Liver (tissue), 9 donors: ENCODE measurements around the gene PTH1R. TPM values are rescaled to one million over a fixed set of nuclear protein-coding genes. Genes with fewer than 3 reads are reported as not detected.

Experiments
- DNase-seq: peaks from one replicate; pipeline ENCODE4 v3.0.0-alpha.2; 2017; ENCODE audit warnings: low spot score
- H3K27ac ChIP-seq, 2 donors: one replicate each; pipeline ENCODE4 v1.7.0; 2013; ENCODE audit warnings: inconsistent platforms in 2 of 2, low read length in 2 of 2, control low read depth in 1 of 2, low read depth in 1 of 2, mild to moderate bottlenecking in 1 of 2
- H3K27me3 ChIP-seq, 4 donors: one replicate each; pipeline versions ENCODE4 v1.6.1 to v1.7.0; 2013; ENCODE audit warnings: low read length in 3 of 4, inconsistent platforms in 1 of 4, mild to moderate bottlenecking in 1 of 4, moderate library complexity in 1 of 4; ENCODE audit not compliant: control insufficient read depth in 4 of 4, insufficient read depth in 4 of 4
- H3K36me3 ChIP-seq, 4 donors: one replicate each; pipeline versions ENCODE4 v1.6.1 to v1.7.0; 2013; ENCODE audit warnings: low read length in 3 of 4, mild to moderate bottlenecking in 3 of 4, low read depth in 1 of 4, moderate library complexity in 1 of 4; ENCODE audit not compliant: control insufficient read depth in 4 of 4, insufficient read depth in 3 of 4
- H3K4me1 ChIP-seq, 4 donors: one replicate each; pipeline versions ENCODE4 v1.6.1 to v1.7.0; 2013; ENCODE audit warnings: low read length in 3 of 4, mild to moderate bottlenecking in 3 of 4, moderate library complexity in 1 of 4; ENCODE audit not compliant: control insufficient read depth in 4 of 4, insufficient read depth in 4 of 4
- H3K4me3 ChIP-seq, 3 donors: one replicate each; pipeline versions ENCODE4 v1.6.1 to v1.7.0; 2013; ENCODE audit warnings: low read length in 3 of 3, control low read depth in 1 of 3, low read depth in 1 of 3, mild to moderate bottlenecking in 1 of 3
- H3K9ac ChIP-seq, 2 donors: one replicate each; pipeline ENCODE4 v1.7.0; 2013; ENCODE audit warnings: low read length in 2 of 2, mild to moderate bottlenecking in 2 of 2, moderate library complexity in 2 of 2, control low read depth in 1 of 2, low read depth in 1 of 2
- H3K9me3 ChIP-seq, 4 donors: one replicate each; pipeline versions ENCODE4 v1.6.1 to v1.7.0; 2013; ENCODE audit warnings: low read length in 3 of 4; ENCODE audit not compliant: control insufficient read depth in 4 of 4
- ATF3 ChIP-seq: IDR thresholded peaks from 2 replicates; pipeline ENCODE4 v1.6.1; 2016; ENCODE audit warnings: antibody characterized with exemption
- CTCF ChIP-seq: fragments of 150-350 bp; IDR thresholded peaks from 2 replicates; pipeline ENCODE4 v1.5.1; 2017; ENCODE audit warnings: improper control_type of control experiment, low read depth, low read length; ENCODE audit not compliant: missing input control
- EGR1 ChIP-seq, 2 donors: IDR thresholded peaks; 2 replicates each; pipeline ENCODE4 v1.6.1; 2016 to 2018; ENCODE audit warnings: antibody characterized with exemption in 2 of 2, low read depth in 2 of 2
- FOXA1 ChIP-seq: IDR thresholded peaks from 2 replicates; pipeline ENCODE4 v1.6.1; 2016; ENCODE audit warnings: antibody characterized with exemption
- FOXA2 ChIP-seq: IDR thresholded peaks from 2 replicates; pipeline ENCODE4 v1.6.1; 2016; ENCODE audit warnings: antibody characterized with exemption
- GABPA ChIP-seq, 2 donors: IDR thresholded peaks in 1 of 2; conservative IDR thresholded peaks in 1 of 2; 2 replicates each; pipeline ENCODE4 v1.6.1; 2016; ENCODE audit warnings: antibody characterized with exemption in 2 of 2, mild to moderate bottlenecking in 1 of 2, moderate library complexity in 1 of 2
- HNF4A ChIP-seq, 2 donors: conservative IDR thresholded peaks; 2 replicates each; pipeline ENCODE4 v1.6.1; 2016; ENCODE audit warnings: antibody characterized with exemption in 2 of 2, mild to moderate bottlenecking in 2 of 2
- HNF4G ChIP-seq: IDR thresholded peaks from 2 replicates; pipeline ENCODE4 v1.6.1; 2016; ENCODE audit warnings: antibody characterized with exemption
- JUND ChIP-seq, 2 donors: IDR thresholded peaks; 2 replicates each; pipeline ENCODE4 v1.6.1; 2016; ENCODE audit warnings: antibody characterized with exemption in 2 of 2
- MAX ChIP-seq: IDR thresholded peaks from 2 replicates; pipeline ENCODE4 v1.6.1; 2016; ENCODE audit warnings: antibody characterized with exemption
- NR2F2 ChIP-seq: IDR thresholded peaks from 2 replicates; pipeline ENCODE4 v1.6.1; 2016; ENCODE audit warnings: antibody characterized with exemption
- RAD21 ChIP-seq, 2 donors: IDR thresholded peaks; 2 replicates each; pipeline ENCODE4 v1.6.1; 2016; ENCODE audit warnings: antibody characterized with exemption in 2 of 2, mild to moderate bottlenecking in 2 of 2
- REST ChIP-seq: IDR thresholded peaks from 2 replicates; pipeline ENCODE4 v1.6.1; 2016; ENCODE audit warnings: antibody characterized with exemption, mild to moderate bottlenecking
- RXRA ChIP-seq, 2 donors: IDR thresholded peaks; 2 replicates each; pipeline ENCODE4 v1.6.1; 2017 to 2018; ENCODE audit warnings: antibody characterized with exemption in 2 of 2, mild to moderate bottlenecking in 1 of 2
- SP1 ChIP-seq: IDR thresholded peaks from 2 replicates; pipeline ENCODE4 v1.6.1; 2018; ENCODE audit warnings: antibody characterized with exemption, mild to moderate bottlenecking
- TAF1 ChIP-seq: conservative IDR thresholded peaks from 2 replicates; pipeline ENCODE4 v1.6.1; 2016; ENCODE audit warnings: antibody characterized with exemption, mild to moderate bottlenecking
- YY1 ChIP-seq: IDR thresholded peaks from 2 replicates; pipeline ENCODE4 v1.6.1; 2016; ENCODE audit warnings: antibody characterized with exemption, mild to moderate bottlenecking
- ZBTB33 ChIP-seq: IDR thresholded peaks from 2 replicates; pipeline ENCODE4 v1.6.1; 2016; ENCODE audit warnings: antibody characterized with exemption
- WGBS: extraction: QIAGEN DNeasy Blood & Tissue Kit; methylation state at CpG from one replicate; pipeline ENCODE4 v1.1.7; 2013; 5-methylcytosine and 5-hydroxymethylcytosine counted together
- polyA plus RNA-seq, 2 donors: library from polyadenylated mRNA; stranded (reverse) in 1 of 2; unstranded in 1 of 2; fragments of 200-250 nt in 1 of 2; fragments of >200 nt in 1 of 2; fragmentation: Nextera tagmentation in 1 of 2; extraction: Ambion mirVana in 1 of 2; gene quantifications; one replicate each; pipeline versions ENCODE4 v1.2.1 to v1.2.3, GENCODE V29; 2013 to 2015
- total RNA-seq, 2 donors: library from RNA; depleted of rRNA; stranded (reverse); fragments of >200 nt; gene quantifications; one replicate each; pipeline ENCODE4 v1.2.3, GENCODE V29; 2014
- donor health status: healthy.
- donor health status: healthy.
- donor health status: healthy.
- donor health status: healthy.
- donor health status: healthy.

The PTH1R gene
- total and polyA plus RNA-seq, 4 donors, result 7.2 to 28.4 (median 23.6) TPM

- WGBS, result 42% methylated on average over 8 of the region's 8 CpGs
- no peak for TF ChIP-seq TAF1
- no peak for TF ChIP-seq FOXA1
- TF ChIP-seq CTCF, result no peak
- peak overlapping the region in 1 of 2 donors; percentile 3 for H3K27ac ChIP-seq
- no peaks in the 10 kb centered on the region for H3K27me3 ChIP-seq
- no peaks in the 10 kb centered on the region for H3K9me3 ChIP-seq
- H3K9ac ChIP-seq, result no peak overlapping the region
- peaks cover 5 to 28% (median 20%) of the 10 kb centered on the region in 4 donors for H3K4me1 ChIP-seq
- H3K36me3 ChIP-seq, result no peaks in the 10 kb centered on the region
- DNase-seq, result no peak
- H3K4me3 ChIP-seq, result no peak overlapping the region
Observed at GRCh38 chr3:46908986-46909534, 31.5 kb downstream of the PTH1R start.

- Histone ChIP-seq H3K9me3 (no peaks in the 10 kb centered on the region), H3K4me3 (no peak overlapping the region), H3K27me3 (no peaks in the 10 kb centered on the region), H3K4me1 (peaks cover 5 to 29% (median 20%) of the 10 kb centered on the region in 4 donors), H3K36me3 (no peaks in the 10 kb centered on the region), H3K9ac (no peak overlapping the region), H3K27ac (no peak overlapping the region)
- peak; percentile 78 for DNase-seq
- TF ChIP-seq EGR1 (IDR thresholded peaks at IDR 0.05; ENCODE audit: low read depth in 2 of 2), result no peak
- TF ChIP-seq GABPA (IDR thresholded peaks at IDR 0.05 in 1 of 2, conservative IDR thresholded peaks at IDR 0.05 in 1 of 2), result no peak
- TF ChIP-seq SP1, result no peak
- TF ChIP-seq TAF1, result no peak
- no peak for TF ChIP-seq NR2F2
- TF ChIP-seq JUND (IDR thresholded peaks at IDR 0.05), result no peak
- TF ChIP-seq HNF4G, result no peak
- peak; percentile 84 for TF ChIP-seq CTCF
- no peak for TF ChIP-seq FOXA1
- TF ChIP-seq RXRA (IDR thresholded peaks at IDR 0.05), result peak in 1 of 2 donors; percentile 19
- TF ChIP-seq YY1, result no peak
- TF ChIP-seq ATF3, result no peak
- no peak for TF ChIP-seq MAX
- no peak for TF ChIP-seq ZBTB33
- peak; percentile 15 for TF ChIP-seq FOXA2
- no peak for TF ChIP-seq REST
- TF ChIP-seq HNF4A (conservative IDR thresholded peaks at IDR 0.05), result peak in 1 of 2 donors; percentile 9
- TF ChIP-seq RAD21 (IDR thresholded peaks at IDR 0.05), result peak; percentile 93 to 95
- WGBS, result 19% methylated on average over 18 of the region's 18 CpGs
Observed at GRCh38 chr3:46909535-46910161, 32.1 kb downstream of the PTH1R start.
